ENCODE data around the gene FMR1NB.

DNA sequence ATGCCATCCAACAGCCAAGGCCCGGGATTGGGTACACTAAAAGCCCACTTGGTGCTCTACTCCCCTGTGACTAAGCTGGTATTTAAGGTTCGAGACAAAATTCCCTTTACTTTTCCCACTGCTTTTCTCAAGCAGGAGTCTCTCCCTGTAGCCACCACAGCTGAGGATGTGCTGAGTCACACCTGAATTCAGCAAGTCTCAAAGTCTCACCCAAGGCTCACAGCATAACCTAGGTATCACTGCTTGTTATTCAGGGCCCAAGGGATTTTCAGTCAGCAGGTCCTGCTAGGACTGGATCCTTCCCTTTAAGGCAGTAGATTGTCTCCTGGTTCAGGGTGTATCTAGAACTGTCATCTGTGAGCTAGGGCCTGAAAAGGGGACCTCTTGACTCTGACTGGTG is 39.2 kb downstream of the FMR1NB start:
- TF ChIP-seq, protein P1, sequence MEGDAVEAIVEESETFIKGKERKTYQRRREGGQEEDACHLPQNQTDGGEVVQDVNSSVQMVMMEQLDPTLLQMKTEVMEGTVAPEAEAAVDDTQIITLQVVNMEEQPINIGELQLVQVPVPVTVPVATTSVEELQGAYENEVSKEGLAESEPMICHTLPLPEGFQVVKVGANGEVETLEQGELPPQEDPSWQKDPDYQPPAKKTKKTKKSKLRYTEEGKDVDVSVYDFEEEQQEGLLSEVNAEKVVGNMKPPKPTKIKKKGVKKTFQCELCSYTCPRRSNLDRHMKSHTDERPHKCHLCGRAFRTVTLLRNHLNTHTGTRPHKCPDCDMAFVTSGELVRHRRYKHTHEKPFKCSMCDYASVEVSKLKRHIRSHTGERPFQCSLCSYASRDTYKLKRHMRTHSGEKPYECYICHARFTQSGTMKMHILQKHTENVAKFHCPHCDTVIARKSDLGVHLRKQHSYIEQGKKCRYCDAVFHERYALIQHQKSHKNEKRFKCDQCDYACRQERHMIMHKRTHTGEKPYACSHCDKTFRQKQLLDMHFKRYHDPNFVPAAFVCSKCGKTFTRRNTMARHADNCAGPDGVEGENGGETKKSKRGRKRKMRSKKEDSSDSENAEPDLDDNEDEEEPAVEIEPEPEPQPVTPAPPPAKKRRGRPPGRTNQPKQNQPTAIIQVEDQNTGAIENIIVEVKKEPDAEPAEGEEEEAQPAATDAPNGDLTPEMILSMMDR (conservative IDR thresholded peaks at IDR 0.05; ENCODE audit: low read length), result no peak
- no peak for TF ChIP-seq EZH2phosphoT487 (IDR thresholded peaks at IDR 0.05; ENCODE audit: borderline replicate concordance)
